Glomerular endothelial cell (primary cell): Measurements from ENCODE around the gene CD209. TPM values are rescaled to one million over a fixed set of nuclear protein-coding genes. Genes with fewer than 3 reads are reported as not detected.
"Not testable (repeated sequence)": the region's sequence is repeated elsewhere in the genome, so short reads cannot be mapped to it uniquely, and the experiment has no call there.

Source experiments
- DNase-seq: peaks from one replicate; pipeline ENCODE4 v3.0.0-alpha.2; 2011; ENCODE audit warnings: low read depth, low spot score; ENCODE audit errors: extremely low read depth
- total RNA-seq: library from RNA; depleted of rRNA; stranded (reverse); fragments of >200 nt; gene quantifications from 2 replicates; pipeline ENCODE4 v1.2.3, GENCODE V29; 2015

Gene CD209
- not detected in 2 replicates for total RNA-seq

- no peak for DNase-seq
These were observed at the start of gene CD209 for GRCh38 chr19:7746903-7747884. CD209 (minus strand) TSS chr19:7747534; CDS start chr19:7747511, 23 bp downstream.

GRCh38 chr19:7795555-7796161, 48.3 kb upstream of the CD209 start:
- peak; percentile 85 for DNase-seq

GRCh38 chr19:7793493-7793892, 46.2 kb upstream of the CD209 start:
- no peak for DNase-seq

GRCh38 chr19:7792701-7793100, 45.4 kb upstream of the CD209 start:
- DNase-seq, result not testable (repeated sequence)

- DNase-seq, result no peak
These were observed 44.9 kb upstream of the CD209 start for GRCh38 chr19:7792281-7792680.

GRCh38 chr19:7790416-7790815, 43.1 kb upstream of the CD209 start:
- no peak for DNase-seq

- DNase-seq, result no peak
These were observed 42.1 kb upstream of the CD209 start for GRCh38 chr19:7789447-7789846.

- DNase-seq, result no peak
These were observed 41.6 kb upstream of the CD209 start for GRCh38 chr19:7788933-7789323.

- no peak for DNase-seq
These were observed 41.0 kb upstream of the CD209 start for GRCh38 chr19:7788178-7788932.

- DNase-seq, result no peak
These were observed 40.4 kb upstream of the CD209 start for GRCh38 chr19:7787602-7788177.

GRCh38 chr19:7787141-7787540, 39.8 kb upstream of the CD209 start:
- no peak for DNase-seq

- no peak for DNase-seq
These were observed 37.5 kb upstream of the CD209 start for GRCh38 chr19:7784856-7785255.

GRCh38 chr19:7783991-7784423, 36.7 kb upstream of the CD209 start:
- DNase-seq, result no peak

GRCh38 chr19:7781157-7781556, 33.8 kb upstream of the CD209 start:
- no peak for DNase-seq

- DNase-seq, result no peak
These were observed 32.5 kb upstream of the CD209 start for GRCh38 chr19:7779631-7780486.

- DNase-seq, result no peak
These were observed 30.7 kb upstream of the CD209 start for GRCh38 chr19:7778081-7778480.

- no peak for DNase-seq
These were observed 28.4 kb upstream of the CD209 start for GRCh38 chr19:7775761-7776160.

GRCh38 chr19:7773841-7774240, 26.5 kb upstream of the CD209 start:
- no peak for DNase-seq

GRCh38 chr19:7772752-7773291, 25.5 kb upstream of the CD209 start:
- no peak for DNase-seq

- DNase-seq, result no peak
These were observed 23.7 kb upstream of the CD209 start for GRCh38 chr19:7771072-7771471.
